KMS-11 (cell line): ENCODE results near the gene COL23A1.

ENCODE experiments used
- H2AFZ ChIP-seq: fragments of 200-600 bp; sonication (generic); 2 replicates; pipeline ENCODE4 v1.6.1; 2016; ENCODE audit warnings: antibody characterized with exemption, mixed run types, low read depth
- H3K27ac ChIP-seq: fragments of 200-600 bp; sonication (generic); 2 replicates; pipeline ENCODE4 v1.6.1; 2016; ENCODE audit warnings: mild to moderate bottlenecking, mixed run types
- H3K27me3 ChIP-seq: fragments of 200-600 bp; sonication (generic); 2 replicates; pipeline ENCODE4 v1.6.1; 2017; ENCODE audit warnings: mild to moderate bottlenecking, low read depth, mixed run types, moderate library complexity; ENCODE audit not compliant: insufficient read depth
- H3K36me3 ChIP-seq: fragments of 200-600 bp; sonication (generic); 2 replicates; pipeline ENCODE4 v1.6.1; 2017; ENCODE audit warnings: mild to moderate bottlenecking, mixed run types; ENCODE audit not compliant: insufficient read depth
- H3K4me1 ChIP-seq: fragments of 200-600 bp; sonication (generic); 2 replicates; pipeline ENCODE4 v1.6.1; 2016; ENCODE audit warnings: mild to moderate bottlenecking, low read depth, mixed run types; ENCODE audit not compliant: poor library complexity, severe bottlenecking
- H3K4me2 ChIP-seq: fragments of 200-600 bp; sonication (generic); 2 replicates; pipeline ENCODE4 v1.7.0; 2016; ENCODE audit warnings: mild to moderate bottlenecking, mixed run types
- H3K4me3 ChIP-seq: fragments of 200-600 bp; sonication (generic); IDR thresholded peaks from 2 replicates; pipeline ENCODE4 v1.6.1; 2017; ENCODE audit warnings: low read depth, low read length, mixed read lengths; ENCODE audit not compliant: insufficient read depth
- H3K79me2 ChIP-seq: fragments of 200-600 bp; sonication (generic); 2 replicates; pipeline ENCODE4 v1.6.1; 2016; ENCODE audit warnings: low read depth, mixed run types; ENCODE audit not compliant: insufficient read depth
- H3K9ac ChIP-seq: fragments of 200-600 bp; sonication (generic); 2 replicates; pipeline ENCODE4 v1.6.1; 2016; ENCODE audit warnings: mild to moderate bottlenecking, mixed run types
- H4K20me1 ChIP-seq: fragments of 200-600 bp; sonication (generic); 2 replicates; pipeline ENCODE4 v1.6.1; 2016; ENCODE audit warnings: mild to moderate bottlenecking, mixed run types; ENCODE audit not compliant: insufficient read depth
- TF ChIP-seq, protein P1 (sequence below): fragments of 200-600 bp; sonication (generic); conservative IDR thresholded peaks from 2 replicates; pipeline ENCODE4 v1.6.1; 2017; ENCODE audit warnings: low read depth, mild to moderate bottlenecking, antibody characterized with exemption, low read length, moderate library complexity, mixed read lengths

COL23A1 gene

DNA sequence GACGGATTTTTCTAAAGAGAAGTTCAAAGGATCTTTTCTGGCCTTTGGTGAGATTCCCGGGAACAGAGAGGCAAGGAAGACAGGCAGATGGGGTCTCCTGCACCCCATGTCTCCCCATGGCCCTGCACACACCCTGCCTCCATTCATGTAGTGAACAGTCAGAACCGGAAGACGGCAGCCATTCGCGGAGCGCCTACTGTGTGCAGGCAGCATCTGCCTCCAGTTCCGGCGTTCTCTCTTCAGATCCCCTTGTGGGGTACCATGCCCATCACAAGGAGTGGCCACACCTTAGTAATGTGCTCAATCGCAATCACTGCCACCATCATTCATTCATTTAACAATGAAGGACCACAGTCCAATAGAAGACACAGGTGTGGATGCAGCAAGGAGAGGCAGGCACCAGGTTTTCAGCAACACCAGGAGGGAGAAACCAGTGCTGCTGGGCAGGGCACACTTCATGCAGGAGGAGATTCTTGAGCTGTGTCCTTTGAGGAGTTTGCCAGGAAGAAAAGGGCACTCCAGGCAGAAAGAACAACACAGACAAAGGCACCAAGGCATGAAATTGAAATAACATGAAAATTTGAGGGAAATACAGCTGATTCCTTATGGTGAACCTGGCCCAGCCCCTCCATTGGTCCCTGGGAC lies 186.1 kb downstream of the COL23A1 start:
- no peaks in the 10 kb centered on the region for H4K20me1 ChIP-seq
- no peak overlapping the region for H3K4me3 ChIP-seq
- H3K4me1 ChIP-seq: no peaks in the 10 kb centered on the region
- H3K27me3 ChIP-seq: no peaks in the 10 kb centered on the region
- no peak overlapping the region for H3K9ac ChIP-seq
- no peaks in the 10 kb centered on the region for H3K79me2 ChIP-seq
- no peaks in the 10 kb centered on the region for H3K36me3 ChIP-seq
- H3K27ac ChIP-seq: no peak overlapping the region
- TF ChIP-seq, protein P1, sequence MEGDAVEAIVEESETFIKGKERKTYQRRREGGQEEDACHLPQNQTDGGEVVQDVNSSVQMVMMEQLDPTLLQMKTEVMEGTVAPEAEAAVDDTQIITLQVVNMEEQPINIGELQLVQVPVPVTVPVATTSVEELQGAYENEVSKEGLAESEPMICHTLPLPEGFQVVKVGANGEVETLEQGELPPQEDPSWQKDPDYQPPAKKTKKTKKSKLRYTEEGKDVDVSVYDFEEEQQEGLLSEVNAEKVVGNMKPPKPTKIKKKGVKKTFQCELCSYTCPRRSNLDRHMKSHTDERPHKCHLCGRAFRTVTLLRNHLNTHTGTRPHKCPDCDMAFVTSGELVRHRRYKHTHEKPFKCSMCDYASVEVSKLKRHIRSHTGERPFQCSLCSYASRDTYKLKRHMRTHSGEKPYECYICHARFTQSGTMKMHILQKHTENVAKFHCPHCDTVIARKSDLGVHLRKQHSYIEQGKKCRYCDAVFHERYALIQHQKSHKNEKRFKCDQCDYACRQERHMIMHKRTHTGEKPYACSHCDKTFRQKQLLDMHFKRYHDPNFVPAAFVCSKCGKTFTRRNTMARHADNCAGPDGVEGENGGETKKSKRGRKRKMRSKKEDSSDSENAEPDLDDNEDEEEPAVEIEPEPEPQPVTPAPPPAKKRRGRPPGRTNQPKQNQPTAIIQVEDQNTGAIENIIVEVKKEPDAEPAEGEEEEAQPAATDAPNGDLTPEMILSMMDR: no peak
- H3K4me2 ChIP-seq: no peak overlapping the region
- H2AFZ ChIP-seq: no peak overlapping the region

- no peak overlapping the region for H3K4me2 ChIP-seq
- H3K36me3 ChIP-seq: no peaks in the 10 kb centered on the region
- no peaks in the 10 kb centered on the region for H3K27me3 ChIP-seq
- TF ChIP-seq, protein P1: no peak
- no peak overlapping the region for H2AFZ ChIP-seq
- H3K27ac ChIP-seq: no peak overlapping the region
- no peaks in the 10 kb centered on the region for H3K4me1 ChIP-seq
- H3K79me2 ChIP-seq: no peaks in the 10 kb centered on the region
- no peaks in the 10 kb centered on the region for H4K20me1 ChIP-seq
- H3K9ac ChIP-seq: no peak overlapping the region
- H3K4me3 ChIP-seq: no peak overlapping the region
Measured at GRCh38 chr5:178403351-178403750, 186.8 kb downstream of the COL23A1 start.

DNA sequence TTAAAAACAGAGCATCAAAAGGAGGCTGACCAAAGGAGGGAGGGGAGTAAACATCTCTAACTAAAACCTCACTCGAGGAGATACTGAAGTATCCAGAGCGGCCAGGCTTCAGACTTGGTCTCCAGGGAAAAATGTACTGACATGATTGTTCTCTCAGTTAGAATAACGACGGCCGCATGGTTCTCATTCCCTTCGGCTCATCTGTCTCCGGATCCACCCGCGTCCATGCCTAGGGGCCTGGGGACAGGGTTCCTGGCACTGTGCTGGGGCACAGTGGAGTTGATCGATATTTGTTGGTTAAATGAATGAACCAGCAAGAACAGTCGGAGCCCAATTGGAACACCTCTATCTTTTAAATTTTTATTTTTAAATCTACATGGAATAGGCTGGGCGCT lies 190.5 kb downstream of the COL23A1 start:
- H3K27me3 ChIP-seq: no peaks in the 10 kb centered on the region

DNA sequence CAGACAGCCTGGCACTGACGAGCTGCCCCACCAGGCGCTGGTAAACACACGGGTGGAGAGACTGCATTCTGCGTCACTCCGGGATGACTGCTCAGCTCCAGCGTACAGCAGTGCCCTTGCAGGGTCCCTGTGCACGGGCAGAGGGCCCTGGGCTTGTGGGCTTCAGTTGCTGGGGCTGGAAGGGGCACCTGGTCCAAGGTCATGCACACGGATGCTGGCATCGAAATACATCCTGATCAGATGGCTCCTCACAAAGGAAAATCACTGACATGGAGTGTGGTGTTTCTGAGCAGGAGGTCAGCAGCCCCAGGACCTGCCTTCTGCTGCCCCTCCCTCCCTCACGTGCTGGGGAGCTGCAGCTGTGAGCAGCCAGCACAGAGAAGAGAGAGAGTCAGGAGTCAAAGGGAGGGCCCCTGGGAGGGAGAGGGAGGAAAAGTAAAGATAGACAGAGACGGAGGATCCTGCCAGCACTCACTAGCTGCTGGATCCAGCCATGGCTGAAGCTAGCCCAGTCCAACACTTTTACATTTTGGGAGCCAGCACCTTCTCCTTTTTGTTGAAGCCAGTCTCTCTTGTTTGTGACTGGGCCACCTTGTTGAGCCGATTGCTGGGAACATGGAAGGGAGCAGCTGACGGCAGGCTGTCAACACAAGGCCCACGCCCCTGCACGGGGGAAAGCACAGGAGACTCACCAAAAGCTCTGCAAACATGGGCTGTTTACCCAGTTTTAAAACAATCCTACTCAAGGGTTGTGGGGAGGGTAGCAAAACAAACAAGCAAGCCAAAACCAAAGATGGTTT lies 191.1 kb downstream of the COL23A1 start:
- no peaks in the 10 kb centered on the region for H4K20me1 ChIP-seq
- no peaks in the 10 kb centered on the region for H3K79me2 ChIP-seq
- H3K27ac ChIP-seq: no peak overlapping the region
- TF ChIP-seq, protein P1: no peak
- no peak overlapping the region for H2AFZ ChIP-seq
- no peaks in the 10 kb centered on the region for H3K36me3 ChIP-seq
- no peak overlapping the region for H3K4me3 ChIP-seq
- no peaks in the 10 kb centered on the region for H3K4me1 ChIP-seq
- H3K9ac ChIP-seq: no peak overlapping the region
- no peaks in the 10 kb centered on the region for H3K27me3 ChIP-seq
- no peak overlapping the region for H3K4me2 ChIP-seq

More for the DNA sequence above, 190.5 kb downstream of the COL23A1 start:
- H2AFZ ChIP-seq: no peak overlapping the region
- no peaks in the 10 kb centered on the region for H3K36me3 ChIP-seq
- H3K4me3 ChIP-seq: no peak overlapping the region
- H3K4me2 ChIP-seq: no peak overlapping the region
- H3K27ac ChIP-seq: no peak overlapping the region
- no peaks in the 10 kb centered on the region for H4K20me1 ChIP-seq
- no peak overlapping the region for H3K9ac ChIP-seq
- TF ChIP-seq, protein P1: no peak
- H3K79me2 ChIP-seq: no peaks in the 10 kb centered on the region
- H3K4me1 ChIP-seq: no peaks in the 10 kb centered on the region
